GM21529 (cell line): Measurements from ENCODE around the gene SRBD1.
"Not testable (repeated sequence)": the region's sequence is repeated elsewhere in the genome, so short reads cannot be mapped to it uniquely, and the experiment has no call there.

Experiments used
- ATAC-seq: cut with Tn5 transposase; IDR thresholded peaks from one replicate; pipeline ENCODE4 v1.9.1; 2021; ENCODE audit not compliant: unreplicated experiment

The SRBD1 gene

GRCh38 chr2:45435316-45435715 lies 175.8 kb downstream of the SRBD1 start:
- no peak for ATAC-seq

GRCh38 chr2:45433363-45433762 lies 177.7 kb downstream of the SRBD1 start:
- no peak for ATAC-seq

- ATAC-seq, result no peak
These were observed 178.7 kb downstream of the SRBD1 start for GRCh38 chr2:45432406-45432805.

- ATAC-seq, result not testable (repeated sequence)
These were observed 185.0 kb downstream of the SRBD1 start for GRCh38 chr2:45426025-45426424.

GRCh38 chr2:45422921-45423320 lies 188.1 kb downstream of the SRBD1 start:
- ATAC-seq, result no peak

- ATAC-seq, result no peak
These were observed 192.5 kb downstream of the SRBD1 start for GRCh38 chr2:45418532-45418931.

- no peak for ATAC-seq
These were observed 195.4 kb downstream of the SRBD1 start for GRCh38 chr2:45415534-45416123.

GRCh38 chr2:45412754-45413379 lies 198.2 kb downstream of the SRBD1 start:
- ATAC-seq, result no peak

- ATAC-seq, result no peak
These were observed 201.4 kb downstream of the SRBD1 start for GRCh38 chr2:45409677-45410076.

GRCh38 chr2:45406621-45407020 lies 204.4 kb downstream of the SRBD1 start:
- no peak for ATAC-seq

- no peak for ATAC-seq
These were observed 206.2 kb downstream of the SRBD1 start for GRCh38 chr2:45404807-45405297.

GRCh38 chr2:45403036-45403435 lies 208.0 kb downstream of the SRBD1 start:
- no peak for ATAC-seq

GRCh38 chr2:45401431-45401922 lies 209.6 kb downstream of the SRBD1 start:
- no peak for ATAC-seq

GRCh38 chr2:45399040-45399784 lies 211.9 kb downstream of the SRBD1 start:
- no peak for ATAC-seq

- no peak for ATAC-seq
These were observed 213.8 kb downstream of the SRBD1 start for GRCh38 chr2:45397292-45397691.

- ATAC-seq, result no peak
These were observed 214.4 kb downstream of the SRBD1 start for GRCh38 chr2:45396671-45397070.

- no peak for ATAC-seq
These were observed 216.2 kb downstream of the SRBD1 start for GRCh38 chr2:45394842-45395241.

GRCh38 chr2:45394216-45394615 lies 216.9 kb downstream of the SRBD1 start:
- no peak for ATAC-seq

- ATAC-seq, result no peak
These were observed 219.2 kb downstream of the SRBD1 start for GRCh38 chr2:45391866-45392265.

GRCh38 chr2:45390861-45391260 lies 220.2 kb downstream of the SRBD1 start:
- no peak for ATAC-seq

GRCh38 chr2:45390441-45390840 lies 220.6 kb downstream of the SRBD1 start:
- ATAC-seq, result no peak

- no peak for ATAC-seq
These were observed 222.4 kb downstream of the SRBD1 start for GRCh38 chr2:45388541-45389100.
